HG03457 (cell line): ENCODE measurements around the gene TGFB2.
"Not testable (repeated sequence)": the region's sequence is repeated elsewhere in the genome, so short reads cannot be mapped to it uniquely, and the experiment has no call there.

ENCODE experiments used
- ATAC-seq: cut with Tn5 transposase; IDR thresholded peaks from one replicate; pipeline ENCODE4 v1.9.1; 2021; ENCODE audit warnings: moderate number of reproducible peaks; ENCODE audit not compliant: unreplicated experiment

Gene TGFB2

DNA sequence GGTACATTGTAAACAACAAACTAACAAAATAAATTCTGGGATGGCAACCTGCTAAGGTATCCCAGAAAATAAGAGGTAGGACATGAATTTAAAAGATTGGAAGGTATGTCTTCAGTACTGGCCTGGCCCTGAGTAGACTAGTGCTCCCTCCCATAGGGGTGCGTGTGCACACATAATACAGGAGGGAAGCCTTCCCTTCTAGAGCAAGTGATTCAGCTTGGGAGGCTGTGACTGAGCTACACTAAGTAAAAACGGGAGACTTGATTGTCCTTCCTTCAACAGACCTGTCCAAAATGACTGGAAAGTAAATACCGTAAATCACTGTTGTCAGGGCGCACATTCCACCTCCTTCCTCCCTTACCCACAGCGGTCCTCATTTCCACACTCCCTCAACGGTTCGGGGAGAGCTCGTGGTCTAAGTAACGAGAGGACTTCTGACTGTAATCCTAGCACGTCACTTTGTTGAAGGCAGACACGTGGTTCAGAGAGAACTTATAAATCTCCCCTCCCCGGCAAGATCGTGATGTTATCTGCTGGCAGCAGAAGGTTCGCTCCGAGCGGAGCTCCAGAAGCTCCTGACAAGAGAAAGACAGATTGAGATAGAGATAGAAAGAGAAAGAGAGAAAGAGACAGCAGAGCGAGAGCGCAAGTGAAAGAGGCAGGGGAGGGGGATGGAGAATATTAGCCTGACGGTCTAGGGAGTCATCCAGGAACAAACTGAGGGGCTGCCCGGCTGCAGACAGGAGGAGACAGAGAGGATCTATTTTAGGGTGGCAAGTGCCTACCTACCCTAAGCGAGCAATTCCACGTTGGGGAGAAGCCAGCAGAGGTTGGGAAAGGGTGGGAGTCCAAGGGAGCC lies at the start of gene TGFB2:
Gene TGFB2, plus strand, starts transcription at position 523 of the 859 bp plus-strand sequence. CDS start 1,366 bp downstream, outside the sequence.
- ATAC-seq: no peak

DNA sequence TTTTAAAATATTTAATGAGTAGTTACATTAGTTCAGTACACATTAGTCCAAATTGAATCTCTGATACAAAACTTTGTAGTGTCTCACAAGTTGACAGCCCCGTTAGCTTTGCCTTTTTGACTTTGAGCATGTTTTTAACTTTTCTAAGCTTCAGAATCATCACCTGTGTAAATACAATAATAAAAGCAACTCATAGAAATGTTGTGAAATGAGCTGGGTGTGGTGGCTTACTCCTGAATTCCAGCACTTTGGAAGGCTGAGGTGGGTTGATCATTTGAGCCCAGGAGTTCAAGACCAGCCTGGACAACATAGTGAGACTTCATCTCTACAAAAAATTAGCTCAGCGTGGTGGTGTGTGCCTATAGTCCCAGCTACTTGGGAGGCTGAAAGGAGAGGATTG lies 49.0 kb upstream of the TGFB2 start:
- ATAC-seq: no peak

DNA sequence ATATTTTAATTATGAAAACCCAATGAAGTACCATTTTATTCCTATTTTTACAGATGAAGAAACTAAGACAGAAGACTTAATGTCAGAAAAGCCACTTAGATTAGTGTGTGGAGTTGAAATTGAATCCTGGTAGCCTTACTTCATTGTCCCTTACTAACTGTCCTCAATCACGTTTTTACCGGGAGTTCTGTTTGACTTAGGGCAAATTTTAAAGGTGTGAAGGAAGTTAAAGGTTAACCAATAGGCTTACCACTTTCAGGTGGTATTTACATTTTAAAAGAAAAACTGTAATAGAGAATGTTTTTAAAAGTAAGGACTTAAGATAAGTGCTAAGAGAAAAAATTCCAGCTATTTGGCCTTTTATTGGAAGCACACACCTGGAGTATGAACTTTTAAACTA lies 47.7 kb upstream of the TGFB2 start:
- no peak for ATAC-seq

- no peak for ATAC-seq
These were observed 47.3 kb upstream of the TGFB2 start for GRCh38 chr1:218297867-218298266.

GRCh38 chr1:218298398-218298797 lies 46.7 kb upstream of the TGFB2 start:
- no peak for ATAC-seq

- no peak for ATAC-seq
These were observed 45.7 kb upstream of the TGFB2 start for GRCh38 chr1:218299416-218299815.

- no peak for ATAC-seq
These were observed 43.9 kb upstream of the TGFB2 start for GRCh38 chr1:218301217-218301616.

DNA sequence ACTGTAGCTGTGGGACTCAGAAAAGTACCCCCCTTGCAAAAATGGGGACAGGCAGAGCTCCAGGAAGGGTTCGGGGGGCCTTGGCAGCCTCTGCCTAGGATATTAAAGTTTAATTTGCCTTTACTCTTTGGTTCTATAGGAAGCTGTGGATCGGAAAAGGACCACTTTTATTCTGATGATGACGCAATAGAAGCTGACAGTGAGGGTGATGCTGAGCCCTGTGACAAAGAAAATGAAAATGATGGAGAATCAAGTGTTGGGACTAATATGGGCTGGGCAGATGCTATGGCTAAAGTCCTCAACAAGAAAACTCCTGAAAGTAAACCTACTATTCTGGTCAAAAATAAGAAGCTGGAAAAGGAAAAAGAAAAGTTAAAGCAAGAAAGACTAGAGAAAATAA lies 43.0 kb upstream of the TGFB2 start:
- ATAC-seq: no peak

- no peak for ATAC-seq
These were observed 41.8 kb upstream of the TGFB2 start for GRCh38 chr1:218303176-218303879.

DNA sequence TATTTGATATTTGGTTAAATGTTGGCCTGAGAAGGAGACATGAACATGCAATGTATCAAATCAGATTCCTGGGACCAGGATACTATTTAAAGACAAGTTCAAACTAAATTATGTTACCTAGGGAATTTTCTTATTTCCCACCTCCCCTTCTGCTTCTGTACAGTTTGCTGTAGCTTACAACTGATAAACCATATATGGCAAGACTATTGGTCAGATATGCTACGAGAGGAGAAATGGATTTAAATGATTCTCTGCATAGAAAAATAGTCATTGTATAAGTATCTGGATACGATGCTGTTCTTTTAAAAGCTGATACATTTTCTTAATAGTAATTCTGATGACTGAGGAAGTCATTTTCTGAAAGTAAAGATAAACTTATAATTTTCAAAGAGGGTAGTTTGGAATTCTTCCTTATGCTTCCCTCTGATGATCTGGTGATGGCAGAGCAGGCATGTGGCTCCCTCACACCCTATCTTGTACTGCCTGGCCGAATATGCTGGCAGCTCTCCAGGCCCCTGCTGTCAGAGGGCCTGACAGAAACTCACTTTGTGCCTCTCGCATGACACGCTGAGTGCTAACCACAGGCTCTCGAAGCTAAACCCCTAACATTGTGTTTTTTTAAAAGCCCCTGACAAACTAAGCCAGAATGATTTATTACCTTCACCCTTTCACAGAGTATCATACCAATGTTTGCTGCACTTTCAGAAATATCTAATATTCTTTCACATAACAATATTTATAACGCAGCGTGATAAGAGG lies 40.7 kb upstream of the TGFB2 start:
- ATAC-seq: peak; percentile 69

- no peak for ATAC-seq
These were observed 39.6 kb upstream of the TGFB2 start for GRCh38 chr1:218305472-218306064.

GRCh38 chr1:218312509-218312908 lies 32.6 kb upstream of the TGFB2 start:
- ATAC-seq: no peak

- no peak for ATAC-seq
These were observed 30.8 kb upstream of the TGFB2 start for GRCh38 chr1:218314316-218314715.

DNA sequence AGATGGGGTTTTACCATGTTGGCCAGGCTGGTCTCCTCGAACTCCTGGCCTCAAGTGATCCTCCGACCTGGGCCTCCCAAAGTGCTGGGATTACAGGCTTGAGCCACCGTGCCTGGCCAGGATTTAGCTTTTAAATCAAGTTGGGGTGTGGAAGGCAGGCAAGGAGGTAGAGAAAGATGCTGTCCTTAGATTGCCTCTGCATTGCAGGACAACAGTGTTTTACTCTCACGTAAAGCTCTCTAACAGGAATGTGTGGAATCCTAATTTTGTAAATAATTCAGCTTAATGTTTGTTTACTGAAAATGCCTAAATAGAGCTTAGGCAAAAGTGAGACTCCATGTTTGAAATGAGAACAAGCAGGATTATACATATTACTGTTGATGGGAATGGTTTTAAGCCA lies 29.5 kb upstream of the TGFB2 start:
- ATAC-seq: no peak

- ATAC-seq: no peak
These were observed 28.1 kb upstream of the TGFB2 start for GRCh38 chr1:218317061-218317460.

- ATAC-seq: not testable (repeated sequence)
These were observed 25.0 kb upstream of the TGFB2 start for GRCh38 chr1:218320182-218320581.

DNA sequence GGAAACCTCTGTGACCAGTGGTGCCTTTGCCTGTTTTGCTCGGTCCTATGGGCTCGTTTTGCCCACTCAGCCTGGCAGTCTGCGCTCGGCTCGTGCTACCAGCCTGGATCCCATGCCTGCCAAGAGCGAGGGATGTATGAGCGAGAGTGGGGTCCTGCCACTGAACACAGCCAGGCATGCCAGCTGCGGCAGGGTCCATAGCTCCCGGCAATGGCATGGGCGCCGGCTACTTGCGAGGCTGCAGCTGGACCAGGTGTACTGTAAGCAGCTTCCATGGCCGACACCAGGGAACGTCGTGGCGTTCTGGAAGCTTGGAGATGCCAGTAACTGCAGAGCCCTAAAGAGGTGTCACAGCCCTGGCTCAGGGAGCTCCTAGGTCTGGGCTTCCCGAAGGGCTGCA lies 22.4 kb upstream of the TGFB2 start:
- no peak for ATAC-seq

- ATAC-seq: no peak
These were observed 21.4 kb upstream of the TGFB2 start for GRCh38 chr1:218323568-218324225.

DNA sequence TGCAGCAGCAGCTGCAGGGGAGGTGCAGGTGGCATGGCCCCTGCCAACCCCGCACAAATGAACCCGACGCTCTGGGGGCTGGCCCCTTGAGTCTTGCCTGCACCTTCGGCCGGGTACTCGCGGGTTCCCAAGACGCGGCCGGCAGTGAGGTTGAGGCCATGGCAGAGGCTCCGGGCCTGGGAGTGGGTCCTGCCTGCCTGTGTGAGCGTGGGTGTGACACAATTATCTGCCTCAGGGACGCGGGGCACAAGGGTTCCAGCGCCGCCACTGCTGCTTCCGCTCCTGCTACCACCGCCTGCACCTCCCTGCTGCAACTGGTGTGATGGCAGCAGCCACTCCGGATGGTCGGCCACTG lies 20.9 kb upstream of the TGFB2 start:
- ATAC-seq: no peak

DNA sequence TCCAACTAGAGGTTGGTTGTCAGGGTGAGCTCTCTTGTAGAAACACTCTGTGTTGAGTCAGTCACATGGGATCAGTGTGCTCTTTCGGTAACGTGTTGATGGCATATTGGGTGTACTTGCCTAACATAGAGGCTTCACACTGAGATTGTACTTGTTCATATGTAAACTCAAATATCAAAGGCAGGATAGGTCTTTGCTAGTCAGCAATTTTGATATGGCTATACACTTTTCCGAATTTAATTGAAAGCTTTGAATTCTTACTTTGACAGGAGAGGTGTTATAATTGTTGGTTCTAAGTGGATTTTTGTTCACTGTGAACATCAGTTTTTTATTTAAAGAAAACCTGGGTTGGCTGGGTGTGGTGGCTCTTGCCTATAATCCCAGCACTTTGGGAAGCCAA lies 16.4 kb upstream of the TGFB2 start:
- ATAC-seq: no peak
